Activated gamma-delta T cell treated with Interleukin-2 at 50 U/mL for 16 hours (primary cell): ENCODE results near the gene SOAT1.
A peak's percentile ranks its signal among the peaks of the same experiment; 100 is the strongest.
"Not testable (repeated sequence)": the region's sequence is repeated elsewhere in the genome, so short reads cannot be mapped to it uniquely, and the experiment has no call there.

Experiments
- DNase-seq: peaks from one replicate; pipeline ENCODE4 v3.0.0-alpha.2; 2020

Gene SOAT1

GRCh38 chr1:179365342-179366092, 71.9 kb downstream of the SOAT1 start, which contains the start of gene AXDND1:
AXDND1 (plus strand) TSS chr1:179365971; CDS start chr1:179366510, 539 bp downstream.
- peak; percentile 84 for DNase-seq

GRCh38 chr1:179366093-179366800, 72.7 kb downstream of the SOAT1 start:
- DNase-seq: no peak

GRCh38 chr1:179369751-179370341, 76.2 kb downstream of the SOAT1 start:
- DNase-seq: peak; percentile 10

GRCh38 chr1:179372160-179372559, 78.6 kb downstream of the SOAT1 start:
- no peak for DNase-seq

GRCh38 chr1:179376223-179376622, 82.6 kb downstream of the SOAT1 start:
- no peak for DNase-seq

GRCh38 chr1:179380299-179380698, 86.7 kb downstream of the SOAT1 start:
- DNase-seq: no peak

GRCh38 chr1:179384027-179384426, 90.4 kb downstream of the SOAT1 start:
- DNase-seq: no peak

GRCh38 chr1:179385510-179385909, 91.9 kb downstream of the SOAT1 start:
- DNase-seq: no peak

- no peak for DNase-seq
Measured at GRCh38 chr1:179393721-179394120, 100.1 kb downstream of the SOAT1 start.

GRCh38 chr1:179399399-179399798, 105.8 kb downstream of the SOAT1 start:
- DNase-seq: not testable (repeated sequence)
